Measurements from ENCODE around the gene RNF207.

The RNF207 gene, protein sequence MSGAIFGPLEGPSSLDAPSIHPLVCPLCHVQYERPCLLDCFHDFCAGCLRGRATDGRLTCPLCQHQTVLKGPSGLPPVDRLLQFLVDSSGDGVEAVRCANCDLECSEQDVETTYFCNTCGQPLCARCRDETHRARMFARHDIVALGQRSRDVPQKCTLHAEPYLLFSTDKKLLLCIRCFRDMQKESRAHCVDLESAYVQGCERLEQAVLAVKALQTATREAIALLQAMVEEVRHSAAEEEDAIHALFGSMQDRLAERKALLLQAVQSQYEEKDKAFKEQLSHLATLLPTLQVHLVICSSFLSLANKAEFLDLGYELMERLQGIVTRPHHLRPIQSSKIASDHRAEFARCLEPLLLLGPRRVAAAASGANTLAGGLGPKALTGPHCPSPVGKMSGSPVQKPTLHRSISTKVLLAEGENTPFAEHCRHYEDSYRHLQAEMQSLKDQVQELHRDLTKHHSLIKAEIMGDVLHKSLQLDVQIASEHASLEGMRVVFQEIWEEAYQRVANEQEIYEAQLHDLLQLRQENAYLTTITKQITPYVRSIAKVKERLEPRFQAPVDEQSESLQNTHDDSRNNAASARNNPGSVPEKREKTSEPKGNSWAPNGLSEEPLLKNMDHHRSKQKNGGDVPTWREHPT

DNA sequence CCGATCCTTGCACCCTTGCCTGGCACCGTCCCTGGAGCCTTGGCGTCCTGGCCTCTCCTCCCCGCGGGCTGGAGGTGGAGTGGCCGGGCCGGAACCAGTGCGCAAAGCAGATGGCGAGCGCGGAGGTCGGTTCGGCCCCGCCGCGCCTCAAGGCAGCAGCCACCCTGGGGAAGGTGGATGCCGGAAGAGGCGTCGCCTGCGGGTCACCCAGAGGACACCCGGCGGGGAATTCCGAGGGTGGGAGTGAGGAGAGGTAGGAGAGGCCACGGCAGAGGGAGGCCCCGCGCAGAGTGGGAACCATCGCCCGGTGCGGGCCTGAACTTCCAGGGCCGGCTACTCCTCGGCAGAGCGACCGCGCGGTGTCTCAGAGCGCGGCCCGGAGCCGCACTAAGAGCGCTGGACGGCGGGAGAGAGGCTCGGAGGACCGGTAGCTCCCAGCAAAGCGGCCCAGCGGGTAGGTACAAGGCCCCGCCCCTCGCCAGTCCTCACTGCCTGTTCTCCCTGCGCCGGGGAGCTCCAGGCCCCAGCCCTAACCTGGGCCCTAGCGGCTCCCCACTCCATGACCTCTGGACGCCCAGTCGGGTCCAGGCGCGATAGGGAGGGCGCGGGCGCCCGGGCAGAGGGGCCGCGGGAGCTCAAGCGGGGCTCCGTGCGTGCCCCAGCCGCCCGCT, at the start of gene RNF207:
TSS of gene RNF207 (plus strand) at position 271 of the 671 bp plus-strand sequence. CDS start 417 bp downstream, outside the sequence.
- peak; percentile 95 for DNase-seq

DNA sequence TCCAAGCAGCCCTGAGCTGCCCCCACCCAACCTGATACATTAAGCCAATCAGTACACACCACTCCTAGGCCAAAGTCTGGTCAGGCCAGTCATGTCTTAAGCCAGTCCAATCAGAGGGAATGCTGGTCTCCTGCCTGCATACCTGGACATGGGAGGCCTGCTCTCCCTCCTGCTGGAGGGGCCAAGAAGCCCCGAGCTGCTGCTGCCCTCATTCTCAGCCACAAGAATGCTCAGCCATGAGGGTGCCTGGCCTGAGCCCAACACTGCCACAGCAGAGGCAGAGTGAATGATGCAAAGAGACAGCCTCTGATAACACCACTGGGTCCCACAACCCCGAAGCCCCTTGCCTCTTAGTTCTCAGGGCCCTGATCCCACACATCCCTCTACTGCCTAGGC, 48.8 kb upstream of the RNF207 start:
- no peak for DNase-seq

GRCh38 chr1:6157528-6158174, 48.3 kb upstream of the RNF207 start:
- DNase-seq = peak; percentile 94

GRCh38 chr1:6158181-6158580, 47.7 kb upstream of the RNF207 start:
- no peak for DNase-seq

DNA sequence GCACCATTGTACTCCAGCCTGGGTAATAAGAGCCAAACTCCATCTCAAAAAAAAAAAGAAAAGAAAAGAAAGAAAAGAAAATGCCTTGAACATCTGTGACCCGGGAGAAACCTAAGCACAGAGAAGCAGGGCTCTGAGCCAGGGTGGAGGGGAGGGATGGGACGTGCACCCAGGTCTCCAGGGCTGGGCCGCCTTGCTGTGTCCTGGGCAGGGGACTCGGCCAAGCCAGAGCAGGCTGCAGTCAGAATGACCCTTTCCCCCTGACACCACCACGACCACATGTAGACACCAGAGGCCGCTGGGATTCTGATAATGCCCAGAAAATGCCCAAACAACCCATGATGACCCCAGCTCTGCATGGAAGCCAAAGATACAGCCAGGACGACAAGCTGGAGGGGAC, 43.6 kb upstream of the RNF207 start:
- no peak for DNase-seq

DNA sequence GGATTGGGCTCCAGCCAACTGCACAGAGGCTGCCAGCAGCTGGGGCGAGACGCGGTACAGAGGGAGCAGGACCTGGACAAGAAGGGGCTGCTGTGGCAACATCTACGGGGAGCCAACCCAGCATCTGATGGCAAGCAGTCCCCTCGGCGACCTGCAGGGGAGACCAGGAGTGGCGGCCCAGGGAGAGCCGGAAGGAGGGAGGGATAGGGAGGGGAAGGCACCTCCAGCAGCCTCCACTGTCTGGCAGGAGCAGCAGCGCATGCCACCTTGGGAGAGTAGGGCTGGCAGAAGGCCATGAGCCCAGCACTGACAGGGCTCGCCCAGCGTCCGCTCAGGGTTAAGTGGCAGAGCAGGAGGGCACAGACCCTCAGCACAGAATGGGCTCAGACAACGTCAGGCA, 43.1 kb upstream of the RNF207 start:
- no peak for DNase-seq

GRCh38 chr1:6163191-6163972, 42.5 kb upstream of the RNF207 start:
- DNase-seq = no peak

GRCh38 chr1:6163973-6164617, 41.8 kb upstream of the RNF207 start:
- DNase-seq = no peak

DNA sequence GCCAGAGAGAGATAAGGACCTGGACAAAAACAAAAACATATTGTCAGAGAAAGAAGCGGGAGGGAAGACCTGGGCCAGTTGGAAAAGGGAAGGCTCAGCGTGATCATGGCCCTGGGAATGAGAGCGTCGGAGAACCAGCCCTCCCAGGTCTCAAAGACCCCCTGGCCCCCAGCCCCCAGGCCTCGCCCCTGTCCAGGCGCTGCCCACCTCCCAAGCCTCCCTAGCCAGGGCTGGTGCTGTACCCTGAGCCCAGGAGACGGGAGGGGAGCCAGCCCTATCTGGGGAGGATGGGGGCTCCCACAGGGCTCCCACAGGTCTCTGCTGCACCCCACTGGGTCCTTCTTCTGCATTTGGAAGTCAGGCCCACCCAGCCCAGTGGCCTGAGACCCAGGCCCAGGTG, 40.9 kb upstream of the RNF207 start:
- no peak for DNase-seq

DNA sequence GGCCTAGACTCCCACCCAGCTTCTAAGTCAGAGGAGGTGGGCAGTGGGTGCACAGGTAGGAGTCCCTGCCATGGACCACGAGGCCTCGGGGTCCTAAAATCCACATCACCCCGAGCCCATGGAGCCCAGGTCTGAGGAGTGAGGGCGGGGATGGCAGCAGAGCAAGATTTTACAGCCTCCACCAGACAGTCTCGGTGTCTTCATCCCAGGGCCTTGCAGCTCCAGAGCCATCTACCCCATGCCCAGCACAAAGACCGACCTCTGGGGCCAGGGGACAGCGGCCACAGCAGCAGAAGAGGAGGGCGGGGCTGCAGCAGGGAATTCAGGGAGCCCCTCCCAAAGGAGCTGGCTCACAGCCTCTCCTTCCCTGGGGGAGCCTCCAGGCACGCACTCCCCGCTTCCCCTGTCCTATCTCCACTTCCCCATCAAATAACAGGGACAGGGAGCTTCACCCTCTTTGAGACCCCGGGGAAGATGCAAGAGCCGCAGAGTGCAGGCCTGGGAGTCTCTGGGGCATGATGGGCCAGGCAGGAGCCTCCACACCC, 40.4 kb upstream of the RNF207 start:
- no peak for DNase-seq

DNA sequence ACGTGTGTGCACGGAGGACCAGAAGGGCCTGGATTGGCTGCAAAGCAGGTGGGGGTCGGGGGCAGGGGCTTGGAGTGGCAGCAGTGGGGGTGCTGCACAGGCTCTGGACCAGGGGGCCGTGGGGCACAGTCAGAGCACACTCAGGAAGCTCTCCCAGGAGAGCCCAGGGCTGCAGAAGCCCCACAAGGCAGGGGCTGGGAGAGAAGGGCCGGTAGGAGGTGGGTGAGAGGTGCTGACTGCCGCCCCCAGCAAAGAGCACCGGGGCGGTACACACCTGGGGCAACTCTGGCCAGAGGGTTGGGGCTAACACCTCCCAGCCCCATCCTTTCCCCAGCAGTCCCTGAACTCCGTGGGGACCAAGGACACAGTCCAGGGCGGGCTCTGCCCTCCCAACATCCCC, 39.7 kb upstream of the RNF207 start:
- DNase-seq = no peak

GRCh38 chr1:6166655-6167390, 39.1 kb upstream of the RNF207 start:
- DNase-seq = no peak

- no peak for DNase-seq
These were observed 38.3 kb upstream of the RNF207 start for GRCh38 chr1:6167391-6168303.

GRCh38 chr1:6168947-6169586, 36.9 kb upstream of the RNF207 start:
- no peak for DNase-seq

DNA sequence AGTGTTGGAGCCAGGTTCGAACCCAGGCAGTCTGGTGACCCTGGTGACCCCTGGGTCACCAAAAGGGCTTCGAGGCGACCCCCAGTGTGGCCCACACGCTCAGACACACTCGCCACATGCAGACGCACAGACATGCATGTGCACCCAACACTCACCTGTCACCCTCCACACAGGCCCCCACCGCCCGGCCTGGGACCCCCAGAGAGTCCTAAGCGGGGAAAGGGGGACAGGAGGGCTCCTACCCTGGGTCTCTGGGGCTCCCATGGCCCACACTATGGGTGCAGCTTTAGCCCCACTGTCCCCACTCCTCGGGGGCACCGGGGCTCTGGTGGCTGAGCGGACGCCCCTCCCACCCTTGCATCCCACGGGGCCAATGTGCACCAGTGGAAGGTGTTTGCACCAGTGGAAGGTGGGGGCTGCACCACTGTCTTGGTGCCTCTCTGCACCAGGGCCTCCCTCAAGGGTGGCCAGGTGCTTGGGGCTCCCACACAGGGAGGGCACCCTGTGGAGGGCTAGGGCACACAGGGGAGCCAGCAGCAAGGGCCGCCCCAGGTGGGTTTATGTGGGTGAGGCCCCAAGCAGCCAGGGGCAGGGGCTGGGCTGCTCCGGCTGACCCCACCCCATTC, 35.7 kb upstream of the RNF207 start:
- no peak for DNase-seq

DNA sequence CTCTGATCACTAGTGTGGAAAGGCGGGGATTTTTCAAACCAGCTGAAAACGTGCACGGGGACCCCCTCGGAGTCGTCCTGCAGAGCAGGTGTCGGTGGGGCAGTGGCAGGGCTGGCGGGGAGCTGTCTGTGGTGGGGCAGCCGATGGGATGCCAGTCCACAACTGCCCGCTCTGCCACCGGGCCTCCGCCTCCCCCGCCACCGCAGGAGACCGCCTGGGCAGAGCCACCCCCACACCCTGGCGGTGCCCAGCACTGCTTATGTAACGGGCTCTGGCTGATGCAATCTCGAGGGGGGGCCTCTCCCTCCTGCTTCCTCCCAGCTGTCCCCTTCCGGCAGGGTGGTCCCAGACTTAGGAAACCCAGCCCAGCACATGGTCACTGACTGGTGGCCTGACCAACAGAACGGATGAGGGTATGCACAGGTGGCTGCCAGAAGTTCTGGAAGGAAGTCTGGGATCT, 35.1 kb upstream of the RNF207 start:
- DNase-seq = no peak

- peak; percentile 66 for DNase-seq
These were observed 34.3 kb upstream of the RNF207 start for GRCh38 chr1:6171548-6172124.

DNA sequence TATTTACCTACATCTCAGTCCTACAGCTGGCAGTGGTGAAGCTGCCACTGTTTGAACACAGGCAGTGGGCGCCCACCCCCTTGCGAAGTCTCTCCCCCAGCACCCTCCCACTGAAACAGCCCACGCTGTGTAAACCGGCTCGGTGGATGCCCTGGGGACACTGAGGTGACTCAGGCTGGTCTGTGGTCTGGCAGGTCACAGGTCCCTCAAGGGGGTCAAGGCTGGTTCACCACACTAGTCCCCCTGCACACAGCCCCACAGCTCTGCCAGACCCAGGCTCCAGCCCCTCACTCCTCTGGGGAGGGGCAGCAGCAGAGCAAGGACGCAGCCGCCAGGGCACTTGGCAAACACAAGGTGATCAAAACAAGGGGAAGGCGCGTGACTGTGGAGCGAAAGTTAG, 33.4 kb upstream of the RNF207 start:
- no peak for DNase-seq
